Fibroblast of lung (primary cell): ENCODE data around the gene CXCL9. TPM values are rescaled to one million over a fixed set of nuclear protein-coding genes. Genes with fewer than 3 reads are reported as not detected.

Experiments
- DNase-seq, 2 donors: peaks; one replicate each; pipeline versions ENCODE4 v3.0.0 to v3.0.0-alpha.2; 2010; ENCODE audit warnings: low read depth in 2 of 2
- H2AFZ ChIP-seq: 2 replicates; pipeline ENCODE4 v1.5.1; 2012; ENCODE audit warnings: low read length, control low read depth, inconsistent platforms
- H3K27ac ChIP-seq: 2 replicates; pipeline ENCODE4 v1.5.1; 2011; ENCODE audit warnings: low read length, control low read depth; ENCODE audit not compliant: insufficient read depth
- H3K27me3 ChIP-seq: 2 replicates; pipeline ENCODE4 v1.5.1; 2011; ENCODE audit warnings: mild to moderate bottlenecking, low read length; ENCODE audit not compliant: control insufficient read depth, insufficient read depth
- H3K36me3 ChIP-seq: 2 replicates; pipeline ENCODE4 v1.5.1; 2011; ENCODE audit warnings: low read length; ENCODE audit not compliant: control insufficient read depth, insufficient read depth
- H3K4me1 ChIP-seq: 2 replicates; pipeline ENCODE4 v1.5.1; 2011; ENCODE audit warnings: low read length; ENCODE audit not compliant: control insufficient read depth, insufficient read depth; ENCODE audit errors: extremely low read depth
- H3K4me2 ChIP-seq: 2 replicates; pipeline ENCODE4 v1.5.1; 2011; ENCODE audit warnings: low read length, control low read depth; ENCODE audit not compliant: insufficient read depth; ENCODE audit errors: extremely low read depth
- H3K4me3 ChIP-seq, 4 experiments: fragments of 200-600 bp in 1 of 4; sonication (generic) in 1 of 4; replicated peaks in 1 of 4; 2 replicates each; pipeline ENCODE4 v1.5.1; 2011 to 2016; ENCODE audit warnings: low read length in 4 of 4, low read depth in 3 of 4, mild to moderate bottlenecking in 3 of 4, control low read depth in 2 of 4, inconsistent platforms in 1 of 4, mixed read lengths in 1 of 4; ENCODE audit not compliant: insufficient read depth in 1 of 4; ENCODE audit errors: control extremely low read depth in 1 of 4
- H3K79me2 ChIP-seq: 2 replicates; pipeline ENCODE4 v1.5.1; 2012; ENCODE audit warnings: mild to moderate bottlenecking, low read length, inconsistent platforms; ENCODE audit not compliant: control insufficient read depth, insufficient read depth
- H3K9ac ChIP-seq: 2 replicates; pipeline ENCODE4 v1.5.1; 2011; ENCODE audit warnings: mild to moderate bottlenecking, low read length, control low read depth; ENCODE audit not compliant: insufficient read depth
- H3K9me3 ChIP-seq: 2 replicates; pipeline ENCODE4 v1.5.1; 2012; ENCODE audit warnings: low read depth, low read length; ENCODE audit not compliant: control insufficient read depth, insufficient read depth
- H4K20me1 ChIP-seq: 2 replicates; pipeline ENCODE4 v1.5.1; 2011; ENCODE audit warnings: low read length; ENCODE audit not compliant: control insufficient read depth, insufficient read depth; ENCODE audit errors: extremely low read depth
- EZH2 ChIP-seq: IDR thresholded peaks from 2 replicates; pipeline ENCODE4 v1.5.1; 2012; ENCODE audit warnings: low read length, control low read depth, mild to moderate bottlenecking; ENCODE audit errors: missing control alignments
- polyA plus RNA-seq, 2 donors: library from polyadenylated mRNA; depleted of rRNA in 1 of 2; stranded (reverse) in 1 of 2; unstranded in 1 of 2; fragments of >200 nt; gene quantifications; 2 replicates each; pipeline ENCODE4 v1.2.1, GENCODE V29; 2011 to 2012; ENCODE audit warnings: missing spikeins in 1 of 2
- total RNA-seq: library from RNA; depleted of rRNA; stranded (reverse); fragments of >200 nt; gene quantifications from 2 replicates; pipeline ENCODE4 v1.2.1, GENCODE V29; 2014
- TF ChIP-seq, protein P1 (sequence below), 2 donors: IDR thresholded peaks in 1 of 2; conservative IDR thresholded peaks in 1 of 2; 1 replicate in 1 of 2; 2 replicates in 1 of 2; pipeline ENCODE4 v1.5.1; 2011 to 2012; ENCODE audit warnings: low read length in 2 of 2, control low read depth in 1 of 2, inconsistent platforms in 1 of 2, low read depth in 1 of 2, mild to moderate bottlenecking in 1 of 2

The CXCL9 gene
- total and polyA plus RNA-seq, 2 donors (not counting 1 experiment from before 2014, with no cell fraction given) = not detected

DNA sequence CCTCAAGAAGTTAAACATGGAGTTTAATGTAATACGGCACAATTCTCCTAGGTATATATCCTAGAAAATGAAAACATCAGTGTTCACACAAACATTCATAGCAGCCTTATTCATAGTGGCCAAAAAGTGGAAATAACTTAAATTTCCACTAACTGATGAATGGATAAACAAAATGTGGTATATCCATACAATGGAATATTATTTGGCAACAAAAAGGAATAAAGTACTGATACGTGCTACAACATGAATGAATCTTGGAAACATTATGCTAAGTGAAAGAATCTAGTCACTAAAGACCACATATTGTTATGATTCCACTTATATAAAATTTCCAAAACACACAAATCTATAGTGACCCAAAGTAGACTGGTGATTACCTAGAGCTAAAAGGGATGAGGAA lies 31.1 kb downstream of the CXCL9 start:
- H3K27ac ChIP-seq = no peak overlapping the region

DNA sequence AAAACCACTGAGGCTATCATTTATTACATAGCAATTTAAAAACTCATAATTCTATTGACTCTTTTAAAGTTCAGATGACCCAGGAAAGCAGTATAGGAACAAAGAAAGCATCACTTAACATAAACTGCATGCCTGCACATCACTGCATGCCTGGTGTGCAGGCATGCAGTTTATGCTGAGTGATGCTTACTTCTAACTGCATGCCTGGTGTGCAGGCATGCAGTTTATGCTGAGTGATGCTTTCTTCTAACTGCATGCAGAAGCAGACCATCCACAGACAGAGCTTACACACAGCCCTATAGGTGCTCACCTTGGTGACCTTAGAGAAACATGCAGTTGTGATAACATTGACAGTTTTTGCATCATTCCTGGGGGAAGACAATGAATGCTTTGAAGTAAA lies 33.5 kb downstream of the CXCL9 start:
- Histone ChIP-seq H3K4me3 (no peak overlapping the region), H3K9ac (no peak overlapping the region), H3K27ac (no peak overlapping the region), H3K36me3 (peaks cover 5% of the 10 kb centered on the region), H3K9me3 (no peaks in the 10 kb centered on the region), H3K4me1 (no peaks in the 10 kb centered on the region), H3K27me3 (no peaks in the 10 kb centered on the region), H2AFZ (no peak overlapping the region), H4K20me1 (no peaks in the 10 kb centered on the region), H3K4me2 (no peak overlapping the region), H3K79me2 (no peaks in the 10 kb centered on the region)
- TF ChIP-seq EZH2 = no peak
- TF ChIP-seq, protein P1, sequence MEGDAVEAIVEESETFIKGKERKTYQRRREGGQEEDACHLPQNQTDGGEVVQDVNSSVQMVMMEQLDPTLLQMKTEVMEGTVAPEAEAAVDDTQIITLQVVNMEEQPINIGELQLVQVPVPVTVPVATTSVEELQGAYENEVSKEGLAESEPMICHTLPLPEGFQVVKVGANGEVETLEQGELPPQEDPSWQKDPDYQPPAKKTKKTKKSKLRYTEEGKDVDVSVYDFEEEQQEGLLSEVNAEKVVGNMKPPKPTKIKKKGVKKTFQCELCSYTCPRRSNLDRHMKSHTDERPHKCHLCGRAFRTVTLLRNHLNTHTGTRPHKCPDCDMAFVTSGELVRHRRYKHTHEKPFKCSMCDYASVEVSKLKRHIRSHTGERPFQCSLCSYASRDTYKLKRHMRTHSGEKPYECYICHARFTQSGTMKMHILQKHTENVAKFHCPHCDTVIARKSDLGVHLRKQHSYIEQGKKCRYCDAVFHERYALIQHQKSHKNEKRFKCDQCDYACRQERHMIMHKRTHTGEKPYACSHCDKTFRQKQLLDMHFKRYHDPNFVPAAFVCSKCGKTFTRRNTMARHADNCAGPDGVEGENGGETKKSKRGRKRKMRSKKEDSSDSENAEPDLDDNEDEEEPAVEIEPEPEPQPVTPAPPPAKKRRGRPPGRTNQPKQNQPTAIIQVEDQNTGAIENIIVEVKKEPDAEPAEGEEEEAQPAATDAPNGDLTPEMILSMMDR (conservative IDR thresholded peaks at IDR 0.05 in 1 of 2, IDR thresholded peaks at IDR 0.05 in 1 of 2; ENCODE audit: low read depth in 1 of 2, low read length in 2 of 2) = no peak
- DNase-seq = no peak

More for the DNA sequence above, 31.1 kb downstream of the CXCL9 start:
- TF ChIP-seq EZH2 = no peak
- TF ChIP-seq, protein P1 (conservative IDR thresholded peaks at IDR 0.05 in 1 of 2, IDR thresholded peaks at IDR 0.05 in 1 of 2; ENCODE audit: low read depth in 1 of 2, low read length in 2 of 2) = no peak
- no peaks in the 10 kb centered on the region for H3K9me3 ChIP-seq
- H3K36me3 ChIP-seq = peaks cover 5% of the 10 kb centered on the region
- H3K9ac ChIP-seq = no peak overlapping the region
- H4K20me1 ChIP-seq = no peaks in the 10 kb centered on the region
- no peak overlapping the region for H3K4me3 ChIP-seq
- no peak overlapping the region for H3K4me2 ChIP-seq
- no peaks in the 10 kb centered on the region for H3K4me1 ChIP-seq
- no peak for DNase-seq
- no peaks in the 10 kb centered on the region for H3K27me3 ChIP-seq
- H3K79me2 ChIP-seq = peaks cover 2% of the 10 kb centered on the region
- no peak overlapping the region for H2AFZ ChIP-seq

DNA sequence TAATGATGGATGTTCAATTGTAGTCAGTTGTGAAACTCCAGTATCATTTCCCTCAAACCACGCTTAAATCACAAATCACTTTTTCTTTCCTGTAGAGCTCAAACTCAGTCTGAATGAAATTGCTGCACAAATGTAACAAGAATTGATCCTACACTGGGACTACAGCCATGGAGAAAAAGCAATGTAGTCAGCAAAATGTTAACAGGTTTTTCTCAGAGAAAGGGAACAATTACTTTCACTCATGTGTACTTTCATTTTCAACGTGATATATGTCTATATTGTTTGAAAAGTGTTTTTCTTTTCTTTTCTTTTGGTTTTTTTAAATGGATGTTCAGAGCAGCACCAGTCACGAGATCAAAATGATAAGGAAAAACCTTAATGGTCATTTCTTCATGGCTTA lies 39.2 kb downstream of the CXCL9 start:
- H2AFZ ChIP-seq = no peak overlapping the region
- H3K27me3 ChIP-seq = no peaks in the 10 kb centered on the region
- no peak for DNase-seq
- no peaks in the 10 kb centered on the region for H4K20me1 ChIP-seq
- TF ChIP-seq EZH2 = no peak
- TF ChIP-seq, protein P1 (conservative IDR thresholded peaks at IDR 0.05 in 1 of 2, IDR thresholded peaks at IDR 0.05 in 1 of 2; ENCODE audit: low read depth in 1 of 2, low read length in 2 of 2) = no peak
- H3K4me2 ChIP-seq = no peak overlapping the region
- no peak overlapping the region for H3K4me3 ChIP-seq
- no peaks in the 10 kb centered on the region for H3K9me3 ChIP-seq
- H3K4me1 ChIP-seq = no peaks in the 10 kb centered on the region
- peaks cover 12% of the 10 kb centered on the region for H3K36me3 ChIP-seq
- no peak overlapping the region for H3K27ac ChIP-seq
- H3K79me2 ChIP-seq = no peaks in the 10 kb centered on the region
- no peak overlapping the region for H3K9ac ChIP-seq
